Astrocyte (in vitro differentiated cells and primary cell): ENCODE measurements around the gene EFEMP1. TPM values are rescaled to one million over a fixed set of nuclear protein-coding genes. Genes with fewer than 3 reads are reported as not detected.
A peak's percentile ranks its signal among the peaks of the same experiment; 100 is the strongest.

ENCODE experiments used
- DNase-seq: peaks from one replicate; pipeline ENCODE4 v3.0.0-alpha.2; 2010; ENCODE audit warnings: low read depth
- FAIRE-seq: peaks from 2 replicates; lab custom pipeline; 2011; peaks lifted over from hg19 to GRCh38; lab: Jason Lieb, UNC
- H2AFZ ChIP-seq: 2 replicates; pipeline ENCODE4 v1.6.0; 2012; ENCODE audit warnings: low read depth, low read length, inconsistent platforms
- H3K27ac ChIP-seq: 2 replicates; pipeline ENCODE4 v1.5.1; 2011; ENCODE audit warnings: low read depth, low read length, inconsistent platforms
- H3K27me3 ChIP-seq: 2 replicates; pipeline ENCODE4 v1.6.0; 2011; ENCODE audit warnings: low read length, inconsistent platforms; ENCODE audit not compliant: insufficient read depth
- H3K36me3 ChIP-seq: 2 replicates; pipeline ENCODE4 v1.5.1; 2011; ENCODE audit warnings: low read length, inconsistent platforms; ENCODE audit not compliant: insufficient read depth
- H3K4me1 ChIP-seq: 2 replicates; pipeline ENCODE4 v1.5.1; 2011; ENCODE audit warnings: low read length, inconsistent platforms; ENCODE audit not compliant: insufficient read depth
- H3K4me2 ChIP-seq: 2 replicates; pipeline ENCODE4 v1.6.0; 2012; ENCODE audit warnings: low read length, inconsistent platforms
- H3K4me3 ChIP-seq: 2 replicates; pipeline ENCODE4 v1.5.1; 2011; ENCODE audit warnings: low read depth, mild to moderate bottlenecking, low read length, inconsistent platforms; ENCODE audit not compliant: insufficient read depth
- H3K79me2 ChIP-seq: 2 replicates; pipeline ENCODE4 v1.6.0; 2012; ENCODE audit warnings: mild to moderate bottlenecking, low read length, inconsistent platforms; ENCODE audit not compliant: insufficient read depth
- H3K9ac ChIP-seq: 2 replicates; pipeline ENCODE4 v1.6.0; 2012; ENCODE audit warnings: mild to moderate bottlenecking, low read length, inconsistent platforms
- H3K9me3 ChIP-seq: 2 replicates; pipeline ENCODE4 v1.5.1; 2012; ENCODE audit warnings: low read depth, mild to moderate bottlenecking, low read length, inconsistent platforms; ENCODE audit not compliant: insufficient read depth
- H4K20me1 ChIP-seq: 2 replicates; pipeline ENCODE4 v1.6.0; 2012; ENCODE audit warnings: low read length, inconsistent platforms; ENCODE audit not compliant: insufficient read depth
- H3K27ac Mint-ChIP-seq: one replicate; pipeline ENCODE4 v1.8.0; 2021; ENCODE audit warnings: mild to moderate bottlenecking, mixed read lengths; ENCODE audit not compliant: unreplicated experiment
- H3K27me3 Mint-ChIP-seq: one replicate; pipeline ENCODE4 v1.8.0; 2021; ENCODE audit warnings: low read depth, mixed read lengths; ENCODE audit not compliant: unreplicated experiment
- H3K36me3 Mint-ChIP-seq: one replicate; pipeline ENCODE4 v1.8.0; 2021; ENCODE audit warnings: low read depth, mixed read lengths; ENCODE audit not compliant: unreplicated experiment
- H3K4me1 Mint-ChIP-seq: one replicate; pipeline ENCODE4 v1.8.0; 2021; ENCODE audit warnings: low read depth, mixed read lengths; ENCODE audit not compliant: unreplicated experiment
- H3K4me3 Mint-ChIP-seq: one replicate; pipeline ENCODE4 v1.8.0; 2021; ENCODE audit warnings: mild to moderate bottlenecking, moderate library complexity, mixed read lengths; ENCODE audit not compliant: unreplicated experiment
- H3K9me3 Mint-ChIP-seq: one replicate; pipeline ENCODE4 v1.8.0; 2021; ENCODE audit warnings: mild to moderate bottlenecking, mixed read lengths; ENCODE audit not compliant: unreplicated experiment
- EZH2 ChIP-seq: IDR thresholded peaks from 2 replicates; pipeline ENCODE4 v1.6.1; 2012; ENCODE audit warnings: mild to moderate bottlenecking, low read length, inconsistent platforms; ENCODE audit not compliant: insufficient read depth
- total RNA-seq: library from RNA; stranded (reverse); gene quantifications from 2 replicates; pipeline ENCODE4 v1.2.1, GENCODE V29; 2021
- TF ChIP-seq, protein P1 (sequence below): IDR thresholded peaks from 2 replicates; pipeline ENCODE4 v1.5.1; 2011; ENCODE audit warnings: low read depth, mild to moderate bottlenecking, inconsistent platforms, low read length, moderate library complexity; ENCODE audit not compliant: insufficient read depth

Gene EFEMP1
- total RNA-seq, 1 donor from 2014 or later: 155 TPM

DNA sequence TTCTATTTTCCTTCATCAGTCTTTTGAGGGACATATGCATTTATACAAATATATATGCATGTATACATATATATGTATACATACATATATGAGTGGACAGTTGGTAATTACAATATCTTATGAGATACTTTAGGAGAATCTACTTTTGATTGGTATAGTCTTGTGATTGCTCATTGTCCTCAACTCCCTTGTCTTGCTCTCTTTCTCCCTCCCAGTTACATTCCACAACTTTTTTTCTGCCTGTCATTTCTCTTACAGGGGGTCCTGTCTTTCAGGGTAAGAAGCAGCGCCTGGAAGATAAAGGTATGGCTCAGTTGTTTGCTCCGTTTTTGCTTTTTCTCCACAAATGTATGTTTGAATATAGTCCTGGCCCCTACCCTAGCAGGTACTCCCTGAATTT is 19.9 kb downstream of the EFEMP1 start:
- peaks cover 8% of the 10 kb centered on the region for H3K4me1 ChIP-seq
- no peak overlapping the region for H3K27ac ChIP-seq
- no peaks in the 10 kb centered on the region for H3K27me3 Mint-ChIP-seq
- no peaks in the 10 kb centered on the region for H3K36me3 ChIP-seq
- H3K27ac Mint-ChIP-seq: no peak overlapping the region
- DNase-seq (no peak), FAIRE-seq (no peak)
- H3K36me3 Mint-ChIP-seq: peaks cover 10% of the 10 kb centered on the region
- TF ChIP-seq, protein P1, sequence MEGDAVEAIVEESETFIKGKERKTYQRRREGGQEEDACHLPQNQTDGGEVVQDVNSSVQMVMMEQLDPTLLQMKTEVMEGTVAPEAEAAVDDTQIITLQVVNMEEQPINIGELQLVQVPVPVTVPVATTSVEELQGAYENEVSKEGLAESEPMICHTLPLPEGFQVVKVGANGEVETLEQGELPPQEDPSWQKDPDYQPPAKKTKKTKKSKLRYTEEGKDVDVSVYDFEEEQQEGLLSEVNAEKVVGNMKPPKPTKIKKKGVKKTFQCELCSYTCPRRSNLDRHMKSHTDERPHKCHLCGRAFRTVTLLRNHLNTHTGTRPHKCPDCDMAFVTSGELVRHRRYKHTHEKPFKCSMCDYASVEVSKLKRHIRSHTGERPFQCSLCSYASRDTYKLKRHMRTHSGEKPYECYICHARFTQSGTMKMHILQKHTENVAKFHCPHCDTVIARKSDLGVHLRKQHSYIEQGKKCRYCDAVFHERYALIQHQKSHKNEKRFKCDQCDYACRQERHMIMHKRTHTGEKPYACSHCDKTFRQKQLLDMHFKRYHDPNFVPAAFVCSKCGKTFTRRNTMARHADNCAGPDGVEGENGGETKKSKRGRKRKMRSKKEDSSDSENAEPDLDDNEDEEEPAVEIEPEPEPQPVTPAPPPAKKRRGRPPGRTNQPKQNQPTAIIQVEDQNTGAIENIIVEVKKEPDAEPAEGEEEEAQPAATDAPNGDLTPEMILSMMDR: no peak
- TF ChIP-seq EZH2: no peak
- H2AFZ ChIP-seq: no peak overlapping the region
- no peaks in the 10 kb centered on the region for H3K9me3 ChIP-seq
- H3K4me3 ChIP-seq: no peak overlapping the region
- H3K9ac ChIP-seq: no peak overlapping the region
- H3K4me1 Mint-ChIP-seq: peaks cover 28% of the 10 kb centered on the region
- H4K20me1 ChIP-seq: no peaks in the 10 kb centered on the region
- H3K27me3 ChIP-seq: no peaks in the 10 kb centered on the region
- no peak overlapping the region for H3K4me3 Mint-ChIP-seq
- no peaks in the 10 kb centered on the region for H3K79me2 ChIP-seq
- no peak overlapping the region for H3K4me2 ChIP-seq
- H3K9me3 Mint-ChIP-seq: peaks cover 12% of the 10 kb centered on the region

DNA sequence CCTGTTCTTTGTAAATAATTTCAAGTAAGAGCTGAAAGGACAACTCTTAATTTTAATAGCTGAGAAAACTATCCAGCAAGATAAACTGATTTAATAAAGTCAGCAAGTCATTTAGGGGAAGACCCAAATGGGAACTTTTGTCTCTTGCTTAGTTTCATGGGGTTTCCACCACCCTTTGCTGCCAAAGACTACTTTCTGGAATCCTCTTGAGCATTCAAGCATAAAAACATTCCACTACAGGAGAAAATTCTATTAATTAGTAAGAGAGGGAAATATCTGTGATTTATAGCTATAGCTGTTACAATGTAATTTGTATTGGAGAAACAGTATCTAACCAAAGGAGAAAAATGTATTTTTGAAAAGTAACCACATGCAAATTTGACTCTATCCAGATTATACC is 20.6 kb downstream of the EFEMP1 start:
- no peaks in the 10 kb centered on the region for H3K79me2 ChIP-seq
- H3K9ac ChIP-seq: no peak overlapping the region
- no peak overlapping the region for H3K27ac Mint-ChIP-seq
- TF ChIP-seq, protein P1: no peak
- no peak for TF ChIP-seq EZH2
- no peak overlapping the region for H3K27ac ChIP-seq
- no peak overlapping the region for H3K4me3 ChIP-seq
- no peaks in the 10 kb centered on the region for H3K36me3 ChIP-seq
- no peak overlapping the region for H2AFZ ChIP-seq
- no peaks in the 10 kb centered on the region for H3K27me3 ChIP-seq
- peaks cover 12% of the 10 kb centered on the region for H3K9me3 Mint-ChIP-seq
- no peaks in the 10 kb centered on the region for H4K20me1 ChIP-seq
- H3K9me3 ChIP-seq: no peaks in the 10 kb centered on the region
- DNase-seq (peak; percentile 50), FAIRE-seq (no peak)
- no peak overlapping the region for H3K4me3 Mint-ChIP-seq
- no peak overlapping the region for H3K4me2 ChIP-seq
- H3K4me1 Mint-ChIP-seq: peaks cover 28% of the 10 kb centered on the region
- H3K4me1 ChIP-seq: peaks cover 8% of the 10 kb centered on the region
- no peaks in the 10 kb centered on the region for H3K27me3 Mint-ChIP-seq
- H3K36me3 Mint-ChIP-seq: peaks cover 10% of the 10 kb centered on the region

DNA sequence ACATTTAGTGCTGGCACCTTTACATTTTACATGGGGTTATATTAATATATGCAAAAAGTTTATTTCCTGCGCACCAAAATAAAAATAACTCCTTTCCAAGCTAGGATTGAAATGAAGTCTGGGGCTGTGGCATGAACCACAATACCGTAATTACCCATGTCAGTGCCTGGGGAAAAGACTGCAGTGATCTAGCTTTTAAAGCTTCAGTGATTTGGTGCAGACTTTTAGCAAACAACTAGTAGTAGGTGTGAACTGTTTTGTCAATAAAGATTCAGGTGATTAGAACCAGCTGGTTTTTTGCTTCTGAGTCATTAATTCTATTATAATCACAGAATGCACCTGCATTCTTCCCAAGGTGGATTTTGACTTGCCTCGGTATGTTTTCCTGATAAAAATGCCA is 21.2 kb downstream of the EFEMP1 start:
- Histone ChIP-seq H3K79me2 (no peaks in the 10 kb centered on the region), H3K27ac (peak overlapping the region; percentile 1), H3K4me1 (peaks cover 8% of the 10 kb centered on the region), H3K27me3 (no peaks in the 10 kb centered on the region), H3K9me3 (no peaks in the 10 kb centered on the region), H3K36me3 (no peaks in the 10 kb centered on the region), H3K9ac (no peak overlapping the region), H2AFZ (no peak overlapping the region), H3K4me2 (no peak overlapping the region), H3K4me3 (no peak overlapping the region), H4K20me1 (no peaks in the 10 kb centered on the region)
- peaks cover 10% of the 10 kb centered on the region for H3K36me3 Mint-ChIP-seq
- peaks cover 12% of the 10 kb centered on the region for H3K9me3 Mint-ChIP-seq
- peaks cover 28% of the 10 kb centered on the region for H3K4me1 Mint-ChIP-seq
- TF ChIP-seq EZH2: no peak
- TF ChIP-seq, protein P1: no peak
- DNase-seq (no peak), FAIRE-seq (no peak)
- H3K4me3 Mint-ChIP-seq: no peak overlapping the region
- H3K27me3 Mint-ChIP-seq: no peaks in the 10 kb centered on the region
- H3K27ac Mint-ChIP-seq: no peak overlapping the region
